Measurements from ENCODE around the gene ANO10.

- TF ChIP-seq CTCF (IDR thresholded peaks at IDR 0.05) (no peak), EZH2 (IDR thresholded peaks at IDR 0.05; ENCODE audit: borderline replicate concordance, insufficient read depth, low read depth, low read length, poor library complexity, severe bottlenecking) (no peak)
These were observed 189.3 kb downstream of the ANO10 start for GRCh38 chr3:43432462-43432861.

Data from B cell (primary cell).